Measurements from ENCODE around the gene AQP12A. TPM values are rescaled to one million over a fixed set of nuclear protein-coding genes. Genes with fewer than 3 reads are reported as not detected.

Gene AQP12A
- total RNA-seq, 1 experiment from 2014 or later, result not detected

- Histone ChIP-seq H3F3A (ENCODE audit: low read length, unreplicated experiment) (no peaks in the 10 kb centered on the region), H3K4me3 (ENCODE audit: low read length) (no peak overlapping the region), H3K9me2 (replicated peaks; ENCODE audit: low read length) (no peaks in the 10 kb centered on the region), H4K20me1 (ENCODE audit: low read length) (no peaks in the 10 kb centered on the region), H3K4me1 (ENCODE audit: insufficient read depth, low read length) (no peaks in the 10 kb centered on the region), H3K79me2 (ENCODE audit: low read length) (no peaks in the 10 kb centered on the region), H3K9me3 (ENCODE audit: low read length) (no peaks in the 10 kb centered on the region), H3K27me3 (ENCODE audit: low read length) (peaks cover 58% of the 10 kb centered on the region), H3K36me3 (ENCODE audit: low read depth, low read length) (no peaks in the 10 kb centered on the region), H3K27ac (ENCODE audit: low read length) (no peak overlapping the region), H3K4me2 (ENCODE audit: low read length) (no peak overlapping the region), H2AFZ (ENCODE audit: low read length) (no peak overlapping the region), H3K9ac (ENCODE audit: low read length) (no peak overlapping the region)
- BruUV-seq (replicated peaks), result no TSS peak
- intact Hi-C loops (cut with micrococcal nuclease), result no loop called here
- POLR2A ChIA-PET (ENCODE audit: unreplicated experiment), result no interaction called here
- TF ChIP-seq CTCF (conservative IDR thresholded peaks at IDR 0.05; ENCODE audit: low read depth, low read length), result no peak
- TF ChIP-seq EZH2 (IDR thresholded peaks at IDR 0.05; ENCODE audit: low read length, unreplicated experiment), result no peak
- no peak for TF ChIP-seq EZH2phosphoT487 (IDR thresholded peaks at IDR 0.05; ENCODE audit: borderline replicate concordance, low read length)
- ATAC-seq (no peak), DNase-seq (no peak)
- CTCF ChIA-PET, result no interaction called here
These were observed 22.5 kb downstream of the AQP12A start for GRCh38 chr2:240713928-240714746.

GRCh38 chr2:240714747-240715725 lies 23.4 kb downstream of the AQP12A start:
- H3K4me2 ChIP-seq (ENCODE audit: low read length), result no peak overlapping the region
- no peaks in the 10 kb centered on the region for H4K20me1 ChIP-seq (ENCODE audit: low read length)
- intact Hi-C loops (cut with micrococcal nuclease), result no loop called here
- no peak overlapping the region for H2AFZ ChIP-seq (ENCODE audit: low read length)
- no TSS peak for BruUV-seq (replicated peaks)
- no peak overlapping the region for H3K27ac ChIP-seq (ENCODE audit: low read length)
- no peak overlapping the region for H3K4me3 ChIP-seq (ENCODE audit: low read length)
- H3K9me2 ChIP-seq (replicated peaks; ENCODE audit: low read length), result no peaks in the 10 kb centered on the region
- TF ChIP-seq EZH2 (IDR thresholded peaks at IDR 0.05; ENCODE audit: low read length, unreplicated experiment) (no peak), EZH2phosphoT487 (IDR thresholded peaks at IDR 0.05; ENCODE audit: borderline replicate concordance, low read length) (no peak), CTCF (conservative IDR thresholded peaks at IDR 0.05; ENCODE audit: low read depth, low read length) (no peak)
- no peaks in the 10 kb centered on the region for H3K79me2 ChIP-seq (ENCODE audit: low read length)
- no peaks in the 10 kb centered on the region for H3F3A ChIP-seq (ENCODE audit: low read length, unreplicated experiment)
- H3K4me1 ChIP-seq (ENCODE audit: insufficient read depth, low read length), result no peaks in the 10 kb centered on the region
- CTCF ChIA-PET, result no interaction called here
- no peaks in the 10 kb centered on the region for H3K9me3 ChIP-seq (ENCODE audit: low read length)
- DNase-seq, result no peak
- POLR2A ChIA-PET (ENCODE audit: unreplicated experiment), result no interaction called here
- no peaks in the 10 kb centered on the region for H3K36me3 ChIP-seq (ENCODE audit: low read depth, low read length)
- peaks cover 51% of the 10 kb centered on the region for H3K27me3 ChIP-seq (ENCODE audit: low read length)
- ATAC-seq, result no peak
- no peak overlapping the region for H3K9ac ChIP-seq (ENCODE audit: low read length)
